Large intestine (tissue), 3 donors: ENCODE measurements around the gene MAVS. TPM values are rescaled to one million over a fixed set of nuclear protein-coding genes. Genes with fewer than 3 reads are reported as not detected.
"Not testable (repeated sequence)": the region's sequence is repeated elsewhere in the genome, so short reads cannot be mapped to it uniquely, and the experiment has no call there.

ENCODE experiments used
- DNase-seq, 2 donors: peaks; one replicate each; pipeline versions ENCODE4 v3.0.0 to v3.0.0-alpha.2; 2013
- H3K27ac ChIP-seq: one replicate; pipeline ENCODE4 v1.5.1; 2013; ENCODE audit warnings: low read length
- H3K27me3 ChIP-seq: 2 replicates; pipeline ENCODE4 v1.6.1; 2013; ENCODE audit warnings: low read length; ENCODE audit not compliant: control insufficient read depth, insufficient read depth
- H3K36me3 ChIP-seq: 2 replicates; pipeline ENCODE4 v1.6.1; 2013; ENCODE audit warnings: low read length; ENCODE audit not compliant: control insufficient read depth, insufficient read depth
- H3K4me1 ChIP-seq: one replicate; pipeline ENCODE4 v1.6.1; 2013; ENCODE audit warnings: low read length; ENCODE audit not compliant: control insufficient read depth, insufficient read depth
- H3K4me3 ChIP-seq: one replicate; pipeline ENCODE4 v1.5.1; 2013; ENCODE audit warnings: low read length
- H3K9me3 ChIP-seq: one replicate; pipeline ENCODE4 v1.6.1; 2013; ENCODE audit warnings: mild to moderate bottlenecking, low read depth, low read length, moderate library complexity; ENCODE audit not compliant: control insufficient read depth
- WGBS: methylation state at CpG from one replicate; pipeline ENCODE4 v1.1.5; 2013; ENCODE audit warnings: low lambda C conversion rate; ENCODE audit not compliant: insufficient coverage; 5-methylcytosine and 5-hydroxymethylcytosine counted together
- polyA plus RNA-seq: library from polyadenylated mRNA; unstranded; fragments of 120-200 nt; gene quantifications from one replicate; pipeline ENCODE4 v1.2.1, GENCODE V29; 2013

MAVS gene
- polyA plus RNA-seq, 1 donor: 28.4 TPM

GRCh38 chr20:3896853-3897583 lies 50.4 kb downstream of the MAVS start:
- Histone ChIP-seq H3K27ac (no peak overlapping the region), H3K4me3 (no peak overlapping the region), H3K4me1 (no peaks in the 10 kb centered on the region), H3K9me3 (no peaks in the 10 kb centered on the region), H3K36me3 (peaks cover 5% of the 10 kb centered on the region), H3K27me3 (no peaks in the 10 kb centered on the region)
- no CpG with 5 or more reads among the region's 10 CpGs for WGBS
- DNase-seq: no peak

GRCh38 chr20:3898181-3898580 lies 51.5 kb downstream of the MAVS start:
- no CpG with 5 or more reads among the region's 9 CpGs for WGBS
- H3K27me3 ChIP-seq, H3K4me3 ChIP-seq, H3K36me3 ChIP-seq, DNase-seq, H3K27ac ChIP-seq, H3K4me1 ChIP-seq, H3K9me3 ChIP-seq: not testable (repeated sequence)

- H3K27me3 ChIP-seq: no peaks in the 10 kb centered on the region
- WGBS: 60% methylated on average over 1 of the region's 4 CpGs
- H3K4me1 ChIP-seq: no peaks in the 10 kb centered on the region
- no peak overlapping the region for H3K4me3 ChIP-seq
- DNase-seq: no peak
- H3K36me3 ChIP-seq: peaks cover 3% of the 10 kb centered on the region
- H3K27ac ChIP-seq: no peak overlapping the region
- H3K9me3 ChIP-seq: no peaks in the 10 kb centered on the region
Measured at GRCh38 chr20:3898639-3899038, 52.0 kb downstream of the MAVS start.

- H3K9me3 ChIP-seq: no peaks in the 10 kb centered on the region
- no peak overlapping the region for H3K27ac ChIP-seq
- no CpG with 5 or more reads among the region's 3 CpGs for WGBS
- no peaks in the 10 kb centered on the region for H3K4me1 ChIP-seq
- DNase-seq: no peak
- H3K36me3 ChIP-seq: peaks cover 3% of the 10 kb centered on the region
- no peaks in the 10 kb centered on the region for H3K27me3 ChIP-seq
- no peak overlapping the region for H3K4me3 ChIP-seq
Measured at GRCh38 chr20:3900187-3900604, 53.6 kb downstream of the MAVS start.

GRCh38 chr20:3901028-3901705 lies 54.5 kb downstream of the MAVS start:
- Histone ChIP-seq H3K4me3 (no peak overlapping the region), H3K36me3 (peaks cover 3% of the 10 kb centered on the region), H3K4me1 (no peaks in the 10 kb centered on the region), H3K27ac (no peak overlapping the region), H3K9me3 (no peaks in the 10 kb centered on the region), H3K27me3 (no peaks in the 10 kb centered on the region)
- DNase-seq: no peak
- WGBS: 71% methylated on average over 1 of the region's 3 CpGs

- H3K9me3 ChIP-seq: no peaks in the 10 kb centered on the region
- peaks cover under 1% of the 10 kb centered on the region for H3K36me3 ChIP-seq
- no peaks in the 10 kb centered on the region for H3K27me3 ChIP-seq
- H3K4me3 ChIP-seq: no peak overlapping the region
- no peak for DNase-seq
- no peak overlapping the region for H3K27ac ChIP-seq
- WGBS: 97% methylated on average over 5 of the region's 9 CpGs
- no peaks in the 10 kb centered on the region for H3K4me1 ChIP-seq
Measured at GRCh38 chr20:3901706-3902440, 55.2 kb downstream of the MAVS start.

GRCh38 chr20:3902446-3902845 lies 55.8 kb downstream of the MAVS start:
- 100% methylated on average over 1 of the region's 5 CpGs for WGBS
- Histone ChIP-seq H3K36me3 (no peaks in the 10 kb centered on the region), H3K27ac (no peak overlapping the region), H3K4me3 (no peak overlapping the region), H3K4me1 (no peaks in the 10 kb centered on the region), H3K27me3 (no peaks in the 10 kb centered on the region), H3K9me3 (no peaks in the 10 kb centered on the region)
- DNase-seq: no peak

GRCh38 chr20:3904224-3904623 lies 57.6 kb downstream of the MAVS start:
- H3K36me3 ChIP-seq: peaks cover 13% of the 10 kb centered on the region
- H3K27me3 ChIP-seq: no peaks in the 10 kb centered on the region
- no CpG with 5 or more reads among the region's 2 CpGs for WGBS
- no peaks in the 10 kb centered on the region for H3K4me1 ChIP-seq
- DNase-seq: no peak
- H3K4me3 ChIP-seq: no peak overlapping the region
- no peak overlapping the region for H3K27ac ChIP-seq
- H3K9me3 ChIP-seq: no peaks in the 10 kb centered on the region

- no peak overlapping the region for H3K27ac ChIP-seq
- H3K36me3 ChIP-seq: peaks cover 18% of the 10 kb centered on the region
- no peaks in the 10 kb centered on the region for H3K9me3 ChIP-seq
- no peaks in the 10 kb centered on the region for H3K4me1 ChIP-seq
- DNase-seq: no peak
- no peaks in the 10 kb centered on the region for H3K27me3 ChIP-seq
- no CpG with 5 or more reads among the region's 5 CpGs for WGBS
- H3K4me3 ChIP-seq: no peak overlapping the region
Measured at GRCh38 chr20:3904857-3905256, 58.2 kb downstream of the MAVS start.

- WGBS: 100% methylated on average over 2 of the region's 17 CpGs
- H3K4me1 ChIP-seq, H3K27me3 ChIP-seq, H3K4me3 ChIP-seq, H3K27ac ChIP-seq, DNase-seq, H3K9me3 ChIP-seq: not testable (repeated sequence)
- peaks cover 29% of the 10 kb centered on the region for H3K36me3 ChIP-seq
Measured at GRCh38 chr20:3906744-3907721, 60.4 kb downstream of the MAVS start.
